GM19351 (cell line): ENCODE results near the gene BICD1.

ENCODE experiments used
- ATAC-seq: cut with Tn5 transposase; IDR thresholded peaks from one replicate; pipeline ENCODE4 v1.9.1; 2021; ENCODE audit warnings: mild to moderate bottlenecking, moderate library complexity; ENCODE audit not compliant: unreplicated experiment

Gene BICD1

GRCh38 chr12:32398181-32398580 lies 291.5 kb downstream of the BICD1 start:
- ATAC-seq, result no peak

- ATAC-seq, result no peak
Measured at GRCh38 chr12:32398816-32399369, 292.2 kb downstream of the BICD1 start.

- ATAC-seq, result peak; percentile 92
Measured at GRCh38 chr12:32399370-32400113, 292.9 kb downstream of the BICD1 start, which contains the start of gene FGD4. Gene FGD4, plus strand, starts transcription at chr12:32399558.

- ATAC-seq, result no peak
Measured at GRCh38 chr12:32400114-32400672, 293.5 kb downstream of the BICD1 start.

GRCh38 chr12:32400866-32401265 lies 294.2 kb downstream of the BICD1 start:
- no peak for ATAC-seq

- ATAC-seq, result no peak
Measured at GRCh38 chr12:32402170-32402569, 295.5 kb downstream of the BICD1 start.

- ATAC-seq, result no peak
Measured at GRCh38 chr12:32402946-32403345, 296.3 kb downstream of the BICD1 start.

GRCh38 chr12:32407795-32408194 lies 301.1 kb downstream of the BICD1 start:
- ATAC-seq, result no peak

- ATAC-seq, result no peak
Measured at GRCh38 chr12:32413412-32413811, 306.8 kb downstream of the BICD1 start.

GRCh38 chr12:32418221-32418620 lies 311.6 kb downstream of the BICD1 start:
- no peak for ATAC-seq

- no peak for ATAC-seq
Measured at GRCh38 chr12:32418903-32419519, 312.4 kb downstream of the BICD1 start.

- ATAC-seq, result peak; percentile 77
Measured at GRCh38 chr12:32419520-32419960, 312.9 kb downstream of the BICD1 start.

- no peak for ATAC-seq
Measured at GRCh38 chr12:32420356-32420755, 313.7 kb downstream of the BICD1 start.

GRCh38 chr12:32423559-32423958 lies 316.9 kb downstream of the BICD1 start:
- no peak for ATAC-seq

GRCh38 chr12:32431025-32431424 lies 324.4 kb downstream of the BICD1 start:
- ATAC-seq, result no peak
